HG03066 (cell line): ENCODE results near the gene AFF3.

Source experiments
- ATAC-seq: cut with Tn5 transposase; IDR thresholded peaks from one replicate; pipeline ENCODE4 v1.9.1; 2021; ENCODE audit warnings: low read depth; ENCODE audit not compliant: unreplicated experiment

The AFF3 gene

DNA sequence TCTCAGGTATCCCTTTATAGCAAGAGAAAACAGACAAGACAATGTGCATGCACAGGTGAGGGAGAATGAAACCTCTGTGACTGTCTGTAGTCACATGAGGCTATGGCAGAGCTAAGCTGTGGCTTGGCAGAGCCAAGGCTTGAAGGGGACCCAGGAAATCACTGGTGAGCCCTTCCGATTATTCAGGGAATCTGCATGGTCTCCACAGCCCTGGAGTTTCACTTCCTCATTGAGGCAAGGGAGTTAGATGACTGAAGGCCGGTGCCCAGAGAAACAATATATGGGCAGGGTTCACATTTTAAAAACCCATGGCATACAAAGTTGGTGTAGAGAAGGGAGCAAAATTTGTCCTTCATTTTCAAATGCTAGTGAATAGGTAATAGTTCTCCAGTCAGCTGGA is 508.2 kb downstream of the AFF3 start:
- ATAC-seq = no peak

DNA sequence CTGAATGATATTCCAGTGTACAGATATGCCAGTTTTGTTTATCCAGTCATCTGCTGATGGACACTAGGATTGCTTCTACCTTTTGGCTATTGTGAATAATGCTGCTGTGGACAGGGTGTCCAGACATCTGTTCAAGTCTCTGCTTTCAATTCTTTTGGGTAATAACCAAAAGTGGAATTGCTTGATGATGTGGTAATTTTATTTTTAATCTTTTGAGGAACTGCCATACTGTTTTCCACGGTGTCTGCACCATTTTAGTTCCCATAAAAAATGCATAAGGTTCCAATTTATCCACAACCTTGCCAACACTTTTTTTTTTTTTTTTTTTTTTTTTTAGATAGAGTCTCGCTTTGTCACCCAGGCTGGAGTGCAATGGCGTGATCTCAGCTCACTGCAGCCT is 510.7 kb downstream of the AFF3 start:
- ATAC-seq = no peak

DNA sequence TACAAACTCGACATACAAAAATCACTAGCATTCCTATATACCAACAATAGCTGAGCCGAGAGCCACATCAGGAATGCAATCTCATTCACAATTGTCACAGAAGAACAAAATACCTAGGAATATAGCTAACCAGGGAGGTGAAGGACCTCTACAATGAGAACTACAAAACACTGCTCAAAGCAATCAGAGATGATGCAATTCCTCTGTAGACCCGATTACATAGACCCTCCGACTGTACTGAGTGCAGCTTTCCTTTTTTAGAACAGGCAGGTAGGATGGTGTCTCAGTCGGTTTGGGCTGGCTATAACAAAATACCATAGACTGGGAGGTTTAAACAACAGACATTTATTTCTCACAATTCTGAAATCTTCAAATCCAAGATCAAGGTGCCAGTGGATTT is 513.1 kb downstream of the AFF3 start:
- ATAC-seq = no peak

DNA sequence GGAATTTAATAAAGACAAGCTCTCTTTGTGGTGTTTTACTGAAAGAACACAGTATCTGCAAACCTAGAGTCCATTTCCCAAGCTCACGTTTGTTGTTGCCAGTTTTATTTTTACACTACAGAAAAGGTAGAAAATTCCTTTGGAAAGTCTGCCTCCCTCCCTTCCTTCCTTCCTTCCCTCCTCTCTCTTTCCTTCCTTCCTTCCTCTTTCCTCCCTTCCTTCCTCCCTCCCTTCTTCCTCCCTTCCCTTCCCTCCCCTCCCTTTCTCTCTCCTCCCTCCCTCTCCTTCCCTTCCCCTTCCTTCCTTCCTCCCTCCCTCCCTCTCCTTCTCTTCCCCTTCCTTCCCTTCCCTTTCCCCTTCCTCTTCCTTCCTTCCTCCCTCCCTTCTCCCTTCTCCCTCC is 516.2 kb downstream of the AFF3 start:
- no peak for ATAC-seq

DNA sequence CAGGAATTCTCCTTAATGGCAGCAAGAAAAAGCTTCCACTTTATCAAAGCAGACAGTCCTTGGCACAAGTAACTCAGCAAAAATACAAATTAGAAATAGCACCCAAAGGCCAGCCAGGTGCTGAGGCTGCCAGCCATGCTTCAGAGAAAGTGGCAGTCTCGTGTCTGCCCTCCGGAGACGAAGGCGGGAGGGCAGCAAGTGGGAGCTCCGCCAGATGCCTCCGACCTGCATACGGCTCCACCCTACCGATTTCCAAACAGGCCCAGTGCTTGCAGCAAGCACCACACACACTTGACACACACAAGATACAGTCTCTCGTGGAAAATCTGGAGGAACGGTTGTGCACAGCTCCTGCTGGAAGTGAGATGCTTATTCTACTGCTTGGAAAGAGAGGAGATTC is 517.7 kb downstream of the AFF3 start:
- no peak for ATAC-seq

DNA sequence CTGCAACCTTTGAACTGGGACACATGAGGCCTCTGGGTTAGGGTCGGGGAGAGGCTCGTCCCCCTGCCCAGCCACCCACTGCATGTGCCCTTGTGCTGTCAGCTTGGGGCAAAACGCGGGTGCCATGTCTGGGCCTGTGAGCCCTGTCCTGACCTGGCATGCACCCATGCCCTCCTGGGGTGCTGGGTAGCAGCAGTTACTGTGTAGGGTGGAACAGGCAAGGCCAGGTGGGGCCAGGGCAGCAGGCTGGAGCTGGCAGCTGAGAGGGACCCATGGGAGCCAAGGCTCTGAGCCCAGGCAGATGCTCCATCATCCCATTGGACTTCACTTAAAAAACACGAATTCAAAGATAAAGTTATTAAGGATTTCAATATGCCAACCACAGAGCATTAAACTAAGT is 518.8 kb downstream of the AFF3 start:
- ATAC-seq = no peak

DNA sequence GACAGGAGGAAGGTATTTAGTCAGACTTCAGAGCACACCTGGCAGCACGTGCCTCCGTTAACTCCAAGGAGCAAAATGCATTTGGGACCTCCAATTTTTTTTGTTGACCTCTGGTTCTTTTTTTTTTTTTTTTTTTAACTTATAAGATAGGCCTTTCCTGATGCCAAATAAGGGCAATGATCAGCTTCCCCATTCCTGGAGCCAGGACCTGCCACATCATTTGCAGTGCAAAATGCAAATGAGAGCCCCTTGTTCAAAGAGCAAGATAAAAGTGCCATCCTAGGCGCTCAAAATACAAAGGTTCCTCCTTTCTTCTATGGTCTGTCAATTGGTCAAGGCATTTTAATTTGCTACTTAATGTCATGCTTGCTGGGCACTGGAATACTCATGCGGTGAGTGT is 519.4 kb downstream of the AFF3 start:
- ATAC-seq = no peak

DNA sequence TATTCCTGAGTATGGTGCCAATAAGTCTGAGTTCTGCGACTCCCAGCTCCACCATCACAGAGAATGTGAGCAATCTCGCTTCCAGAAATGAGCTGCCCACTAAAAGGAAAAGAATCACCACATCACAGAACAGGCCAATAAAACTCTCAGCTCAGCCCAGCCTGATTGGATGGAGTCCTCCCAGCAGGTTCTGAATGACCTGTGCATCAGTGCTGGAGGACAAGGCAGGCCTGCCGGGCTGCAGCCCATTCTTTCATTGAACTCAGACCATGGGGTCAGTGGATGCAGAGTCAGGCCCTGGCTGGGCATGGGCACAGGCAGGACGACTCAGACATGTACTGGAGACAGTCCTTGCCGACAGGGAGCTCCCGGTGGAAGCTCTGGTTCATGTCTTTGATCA is 519.9 kb downstream of the AFF3 start:
- ATAC-seq = no peak

DNA sequence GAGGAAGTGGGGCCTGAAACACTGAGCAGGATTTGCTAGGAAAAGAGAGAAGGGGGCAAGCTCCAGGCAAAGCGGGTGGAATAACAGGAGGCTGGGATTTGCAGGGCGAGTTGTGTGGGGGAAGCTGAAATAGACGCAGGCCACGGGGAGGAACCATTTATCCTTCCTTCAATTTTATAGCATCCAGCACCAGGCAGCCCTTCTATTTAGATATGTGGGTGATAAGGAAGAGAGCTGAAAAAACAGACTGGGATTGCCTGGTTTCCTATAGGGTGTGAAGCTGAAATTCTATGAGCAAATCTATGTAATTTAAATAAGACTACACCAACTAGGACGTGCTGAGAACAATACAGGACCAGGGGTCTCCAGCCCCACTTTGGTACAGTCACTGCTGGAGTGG is 520.6 kb downstream of the AFF3 start:
- no peak for ATAC-seq

DNA sequence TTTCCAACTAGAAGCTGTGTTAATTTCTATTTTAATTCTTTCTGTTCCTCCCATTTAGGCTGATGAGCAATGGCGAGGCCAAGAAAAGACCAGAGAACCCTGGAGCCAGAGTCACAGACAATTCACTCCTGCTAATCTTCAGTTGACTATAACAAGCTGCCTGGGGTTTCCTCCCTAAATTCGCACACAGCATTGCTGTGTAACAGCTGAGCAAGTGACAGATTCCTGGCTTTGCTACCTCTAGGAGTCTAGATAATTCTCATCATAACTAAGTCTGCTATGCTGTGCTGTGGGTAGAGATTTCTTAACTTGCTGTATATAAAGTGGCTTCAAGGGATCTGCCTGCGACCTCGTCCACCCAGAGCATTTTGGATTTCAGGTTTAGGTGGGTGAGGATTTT is 521.3 kb downstream of the AFF3 start:
- ATAC-seq = no peak

DNA sequence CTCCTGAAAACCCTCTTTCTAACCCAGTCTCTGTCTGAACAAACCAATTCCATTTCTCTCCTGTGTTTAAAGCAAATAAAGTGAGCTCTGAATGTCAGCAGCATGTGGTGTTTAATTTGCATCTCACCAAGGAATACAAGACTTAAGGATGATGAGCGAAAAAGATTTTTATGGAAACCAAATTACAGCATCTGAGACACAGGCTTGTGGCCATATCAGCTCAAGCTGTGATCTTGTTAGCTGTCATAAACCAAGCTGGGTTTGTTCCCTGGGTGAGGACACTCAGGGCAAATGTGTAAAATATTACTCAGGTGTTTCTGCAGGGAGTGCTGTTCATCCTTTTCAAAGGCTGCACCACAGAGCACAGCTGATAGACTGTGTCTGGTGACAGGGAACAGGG is 523.2 kb downstream of the AFF3 start:
- no peak for ATAC-seq

DNA sequence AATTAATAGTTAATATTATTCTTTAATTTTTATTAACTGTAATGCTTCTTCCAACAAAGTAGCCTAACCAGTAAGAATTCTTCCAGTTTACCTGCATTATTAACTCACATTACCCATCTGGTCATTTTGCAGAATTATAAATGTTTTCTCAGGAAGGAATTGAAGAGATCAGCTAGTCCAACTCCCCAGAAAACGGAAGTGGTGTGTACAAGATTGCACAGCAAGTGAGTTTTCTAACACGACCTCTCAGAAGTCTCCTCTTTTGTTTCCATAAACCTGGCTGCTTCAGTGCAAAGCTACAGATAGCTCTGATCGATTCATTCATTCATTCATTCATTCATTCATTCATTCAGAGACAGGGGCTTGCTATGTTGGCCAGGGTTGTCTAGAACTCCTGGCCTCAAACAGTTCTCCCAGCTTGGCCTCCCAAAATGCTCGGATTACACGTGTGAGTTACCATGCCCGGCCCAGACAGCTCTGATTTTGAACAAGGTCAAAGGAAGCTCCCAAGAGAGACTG is 523.8 kb downstream of the AFF3 start:
- ATAC-seq = no peak

DNA sequence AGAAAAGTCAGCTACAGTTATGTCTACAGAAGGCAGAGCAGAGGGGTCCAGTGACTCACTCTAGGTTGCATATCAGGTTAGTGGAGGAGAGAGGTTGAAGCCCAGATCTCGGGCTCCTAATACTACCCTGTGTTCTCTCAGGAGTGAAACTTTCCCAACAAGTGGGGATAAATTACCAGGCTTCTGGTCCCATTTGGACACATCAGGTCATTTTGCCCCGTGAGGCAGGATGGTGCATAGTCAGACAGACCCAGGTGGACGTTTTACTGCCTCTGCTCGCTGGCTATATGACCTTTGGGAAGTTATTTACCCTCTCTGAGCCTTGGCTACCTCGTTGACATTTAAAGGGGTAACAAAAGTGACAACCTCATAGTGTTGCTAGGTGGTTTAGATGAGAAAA is 524.6 kb downstream of the AFF3 start:
- ATAC-seq = no peak

DNA sequence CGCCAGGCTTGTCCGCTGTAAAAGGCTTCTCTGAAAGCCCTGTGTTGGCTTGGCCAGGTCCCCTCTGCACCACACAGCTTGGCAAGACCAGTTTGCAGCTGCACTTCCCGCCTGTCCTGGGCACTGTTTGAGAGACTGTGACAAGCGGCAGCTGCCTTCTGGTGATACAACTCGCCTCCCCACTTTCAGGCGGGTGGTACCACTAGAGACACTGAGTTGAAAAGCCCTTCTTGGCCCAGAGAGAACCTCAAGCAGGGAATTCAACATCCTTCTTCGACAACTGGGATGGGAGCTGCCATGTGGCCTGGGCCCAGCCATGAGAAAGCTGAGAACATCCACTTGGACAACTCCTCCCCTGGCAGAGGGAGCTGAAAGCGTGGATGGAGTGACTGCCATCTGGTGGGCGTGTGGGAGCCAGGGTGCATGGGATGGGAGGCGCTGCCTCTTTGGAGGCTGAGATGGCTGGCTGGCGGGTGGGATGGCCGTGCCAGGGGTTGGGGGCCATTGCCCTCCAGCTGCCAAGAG is 527.1 kb downstream of the AFF3 start:
- no peak for ATAC-seq

DNA sequence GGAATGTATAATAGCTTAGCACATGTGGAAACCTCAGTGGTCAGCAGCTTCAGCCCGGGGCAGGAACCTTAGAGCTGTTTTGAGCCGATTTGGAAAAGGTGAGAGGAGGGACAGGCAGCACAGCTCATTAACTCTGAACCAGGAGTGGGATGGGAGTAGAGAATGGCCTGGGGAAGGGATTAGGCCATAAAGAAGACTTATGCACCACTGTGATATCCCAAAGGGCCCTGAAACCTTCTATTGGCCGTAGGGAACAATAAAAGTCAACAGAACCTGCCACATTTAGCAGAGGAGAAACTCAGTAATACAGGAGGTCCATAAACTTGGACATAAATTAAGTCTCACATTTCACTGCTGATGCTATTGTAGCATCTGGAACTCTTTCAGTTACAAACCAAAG is 528.4 kb downstream of the AFF3 start:
- no peak for ATAC-seq

DNA sequence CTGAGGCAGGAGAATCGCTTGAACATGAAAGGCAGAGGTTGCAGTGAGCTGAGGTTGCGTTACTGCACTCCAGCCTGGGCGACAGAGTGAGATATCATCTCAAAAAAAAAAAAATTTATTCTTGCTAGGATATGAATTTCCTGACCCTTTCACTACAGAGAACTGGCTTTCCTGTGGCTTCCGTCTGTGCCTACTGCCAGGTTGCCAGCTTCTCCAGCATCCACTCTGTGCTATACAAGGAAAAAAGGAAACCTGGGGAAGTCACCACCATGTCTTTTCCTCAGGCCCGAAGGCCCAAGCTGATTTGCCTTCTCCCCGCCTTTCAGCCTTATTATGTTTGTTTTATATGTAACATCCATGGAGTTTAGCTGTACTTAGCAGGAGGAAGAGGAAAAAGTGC is 530.6 kb downstream of the AFF3 start:
- no peak for ATAC-seq

DNA sequence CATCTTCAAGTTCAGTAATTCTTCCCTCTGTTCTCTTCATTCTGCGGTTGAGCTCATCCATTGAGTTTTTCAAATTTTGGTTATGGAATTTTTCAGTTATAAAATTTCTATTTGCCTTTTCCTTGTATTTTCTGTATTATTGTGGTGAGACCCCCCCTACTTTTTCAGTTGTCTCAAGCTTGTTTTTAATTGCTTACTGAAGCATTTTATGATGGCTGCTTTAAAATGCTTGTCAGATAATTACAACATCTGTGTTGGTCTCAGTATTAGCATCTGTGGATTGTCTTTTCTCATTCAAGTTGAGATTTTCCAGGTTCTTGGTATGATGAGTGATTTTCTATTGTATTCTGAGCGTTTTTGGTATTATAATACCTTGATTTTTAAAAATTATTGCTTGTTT is 531.4 kb downstream of the AFF3 start:
- no peak for ATAC-seq

DNA sequence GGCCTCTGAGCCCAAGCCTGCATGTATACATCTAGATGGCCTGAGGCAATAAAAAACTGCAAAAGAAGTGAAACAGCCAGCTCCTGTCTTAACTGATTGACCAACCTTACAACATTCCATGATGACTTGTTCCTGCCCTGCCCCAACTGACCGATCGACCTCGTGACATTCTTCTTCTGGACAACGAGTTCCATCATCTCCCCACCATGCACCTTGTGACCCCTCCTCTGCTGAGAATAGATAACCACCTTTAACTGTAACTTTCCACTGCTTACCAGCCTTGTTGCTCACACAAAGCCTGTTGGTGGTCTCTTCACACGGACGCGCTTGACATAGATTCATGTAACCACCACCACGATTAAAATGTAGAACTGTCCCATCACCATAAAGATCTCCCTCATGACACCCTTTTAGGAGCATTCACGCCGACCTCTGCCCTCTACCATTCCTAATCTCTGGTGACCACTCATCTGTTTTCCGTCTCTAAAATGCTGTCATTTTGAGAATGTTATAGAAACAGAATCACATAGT is 532.5 kb downstream of the AFF3 start:
- ATAC-seq = no peak

DNA sequence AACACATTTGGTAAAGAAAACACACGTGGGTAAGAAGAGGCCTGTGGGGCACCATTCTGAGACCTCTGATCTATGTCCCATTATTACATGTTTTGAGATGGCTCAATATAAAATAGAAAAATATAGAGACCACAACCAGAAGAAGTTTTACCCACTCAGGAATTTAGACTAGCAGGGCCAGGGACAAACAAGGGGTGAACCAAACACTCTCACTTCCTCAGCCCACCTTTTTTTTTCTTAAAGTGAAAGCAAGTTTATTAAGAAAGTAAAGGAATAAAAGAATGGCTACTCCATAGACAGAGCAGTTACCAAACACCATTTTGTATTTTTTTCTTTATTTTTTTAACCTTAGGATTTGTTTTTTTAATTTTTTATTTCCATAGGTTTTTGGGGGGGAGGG is 533.5 kb downstream of the AFF3 start:
- ATAC-seq = no peak

DNA sequence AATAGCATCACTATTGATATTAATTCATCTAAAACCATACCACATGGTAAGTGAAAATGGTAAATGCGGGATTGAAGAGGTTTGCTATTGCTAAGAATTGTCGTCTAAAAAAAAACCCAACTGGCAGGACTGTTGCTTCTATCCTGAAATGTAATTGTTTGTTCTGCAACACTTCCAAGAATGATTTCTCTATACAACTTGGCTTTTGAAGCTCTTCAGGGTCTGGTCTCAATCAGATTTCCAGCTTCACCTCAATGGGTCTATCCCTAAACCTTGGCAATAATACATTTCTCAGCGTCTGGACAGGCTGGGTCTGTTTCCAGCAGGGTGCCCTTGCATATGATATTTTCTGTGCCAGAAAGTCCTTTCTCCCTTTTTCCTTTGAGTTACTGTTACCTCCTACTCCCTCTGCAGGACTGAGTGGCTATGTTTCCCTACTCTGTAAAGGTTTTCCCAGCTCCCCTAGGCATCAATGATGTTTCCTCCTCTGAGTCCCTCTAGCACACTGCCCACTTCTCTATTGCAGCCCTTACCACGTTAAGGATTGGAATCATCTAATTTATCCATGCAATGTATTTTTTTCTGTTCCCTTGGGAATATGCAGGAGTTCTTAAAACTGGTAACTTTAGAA is 534.4 kb downstream of the AFF3 start:
- ATAC-seq = no peak

DNA sequence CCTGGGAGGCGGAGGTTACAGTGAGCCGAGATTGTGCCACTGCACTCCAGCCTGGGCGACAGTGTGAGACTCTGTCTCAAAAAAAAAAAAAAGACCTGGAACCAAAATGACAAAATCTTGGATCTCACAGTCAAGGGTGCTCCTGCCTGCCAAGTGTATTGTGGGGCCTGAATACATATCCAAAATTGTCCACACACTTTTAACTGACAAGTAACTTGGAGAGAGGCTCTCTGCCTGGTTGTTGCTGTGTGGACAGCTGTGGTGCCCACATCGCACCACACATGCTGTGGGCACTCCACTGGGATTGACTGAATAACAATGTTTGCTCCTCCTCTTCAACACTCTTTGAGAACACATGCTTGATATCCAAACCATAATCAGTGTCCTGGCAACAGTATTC is 534.9 kb downstream of the AFF3 start:
- no peak for ATAC-seq

DNA sequence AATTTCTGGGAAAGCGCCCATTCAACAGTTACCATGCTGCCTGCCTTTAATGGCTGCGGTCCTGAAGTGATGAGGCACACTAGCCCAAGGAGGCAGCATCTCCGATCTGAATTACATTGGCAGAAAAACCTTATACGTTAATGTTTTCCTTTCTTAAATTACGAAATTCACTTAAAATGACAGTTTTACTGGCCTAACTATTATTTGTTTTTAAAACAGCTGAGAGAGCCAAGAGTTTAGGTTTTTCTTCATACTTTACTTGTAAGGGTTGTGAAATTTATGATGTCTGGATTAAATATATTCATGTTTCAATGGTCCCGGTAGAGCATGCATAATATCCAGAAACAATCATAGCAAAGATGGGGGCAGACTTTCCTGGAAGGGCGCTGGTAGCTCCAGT is 537.4 kb downstream of the AFF3 start:
- ATAC-seq = no peak

DNA sequence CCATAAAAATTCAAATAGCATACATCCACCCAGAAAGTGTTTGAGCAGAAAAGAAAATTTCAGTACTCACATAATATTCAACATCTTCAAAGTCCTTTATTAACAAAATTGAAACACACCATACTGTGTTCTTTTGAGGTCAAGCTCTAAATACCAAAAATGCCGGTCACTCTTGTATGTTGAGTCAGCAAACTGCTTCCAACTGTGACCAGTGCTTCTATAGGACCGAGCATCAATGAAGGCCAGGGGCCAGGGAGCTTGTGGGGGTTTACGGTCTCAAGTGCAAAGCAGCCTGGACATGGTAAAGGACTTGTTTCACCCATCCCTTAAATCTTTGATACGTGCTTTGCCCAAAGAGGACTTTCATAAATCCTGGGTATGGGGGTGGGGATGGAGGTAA is 539.9 kb downstream of the AFF3 start:
- ATAC-seq = no peak
